Kidney (tissue), 14 donors: ENCODE measurements around the gene PMPCA. TPM values are rescaled to one million over a fixed set of nuclear protein-coding genes. Genes with fewer than 3 reads are reported as not detected.
A peak's percentile ranks its signal among the peaks of the same experiment; 100 is the strongest.

Experiments used
- DNase-seq, 5 donors: peaks; one replicate each; pipeline ENCODE4 v3.0.0-alpha.2; 2013 to 2020
- FAIRE-seq: peaks from 2 replicates; lab custom pipeline; 2012; peaks lifted over from hg19 to GRCh38; lab: Jason Lieb, UNC
- H3K27ac ChIP-seq, 2 donors: one replicate each; pipeline ENCODE4 v1.7.0; 2013; ENCODE audit warnings: low read depth in 2 of 2, low read length in 2 of 2, inconsistent platforms in 1 of 2
- H3K27me3 ChIP-seq: one replicate; pipeline ENCODE4 v1.7.1; 2013; ENCODE audit warnings: low read length, inconsistent platforms; ENCODE audit not compliant: control insufficient read depth, insufficient read depth
- H3K36me3 ChIP-seq, 3 donors: one replicate each; pipeline versions ENCODE4 v1.7.0 to v1.7.1; 2013; ENCODE audit warnings: low read length in 3 of 3, control low read depth in 1 of 3, inconsistent platforms in 1 of 3; ENCODE audit not compliant: insufficient read depth in 3 of 3, control insufficient read depth in 2 of 3
- H3K4me1 ChIP-seq, 3 donors: one replicate each; pipeline versions ENCODE4 v1.7.0 to v1.7.1; 2013; ENCODE audit warnings: low read length in 3 of 3, inconsistent platforms in 1 of 3, low read depth in 1 of 3; ENCODE audit not compliant: control insufficient read depth in 2 of 3, insufficient read depth in 2 of 3
- H3K4me3 ChIP-seq, 3 donors: one replicate each; pipeline versions ENCODE4 v1.7.0 to v1.8.1; 2013; ENCODE audit warnings: low read length in 3 of 3, control low read depth in 1 of 3, inconsistent platforms in 1 of 3
- H3K9ac ChIP-seq, 3 donors: one replicate each; pipeline versions ENCODE4 v1.7.0 to v1.7.1; 2013; ENCODE audit warnings: low read length in 3 of 3, control low read depth in 1 of 3, inconsistent platforms in 1 of 3
- H3K9me3 ChIP-seq, 3 donors: one replicate each; pipeline versions ENCODE4 v1.7.0 to v1.7.1; 2013; ENCODE audit warnings: low read length in 3 of 3, control low read depth in 1 of 3, inconsistent platforms in 1 of 3; ENCODE audit not compliant: control insufficient read depth in 2 of 3, insufficient read depth in 1 of 3
- CTCF ChIP-seq: IDR thresholded peaks from 3 replicates; pipeline ENCODE4 v1.5.1; 2012; ENCODE audit warnings: mild to moderate bottlenecking, moderate library complexity, borderline replicate concordance; ENCODE audit not compliant: insufficient read depth; ENCODE audit errors: extremely low read depth
- intact Hi-C: fragments of 100-400 bp; cut with DNase I; formaldehyde crosslinking; loops from one replicate; pipeline ENCODE4 v1.11.1; 2022
- polyA plus RNA-seq: library from polyadenylated mRNA; stranded (reverse); fragments of 350-450 nt; fragmentation: Illumina TruSeq; extraction: RNeasy Lipid Tissue Mini Kit (QIAGEN cat#74804); gene quantifications from one replicate; pipeline ENCODE4 v1.2.3, GENCODE V29; 2014; ENCODE audit warnings: low read depth, low replicate concordance; ENCODE audit not compliant: insufficient read depth
- total RNA-seq: library from RNA; stranded (reverse); fragmentation: NEBNext Ultra II Directional; extraction: Animal tissue kit (Norgen Biotek cat#: 25700); gene quantifications from one replicate; pipeline ENCODE4 v1.2.1, GENCODE V29; 2021
- donor health status: control.
- donor health status: control.
- donor health status: control.
- donor health status: control.
- donor health status: control.
- donor health status: DM: yes; HTN: yes; CAD: no.
- donor health status: Normal renal cell carcinoma (clear cell type).

The PMPCA gene
- total and polyA plus RNA-seq, 2 donors from 2014 or later = 45.6 to 50.1 TPM

DNA sequence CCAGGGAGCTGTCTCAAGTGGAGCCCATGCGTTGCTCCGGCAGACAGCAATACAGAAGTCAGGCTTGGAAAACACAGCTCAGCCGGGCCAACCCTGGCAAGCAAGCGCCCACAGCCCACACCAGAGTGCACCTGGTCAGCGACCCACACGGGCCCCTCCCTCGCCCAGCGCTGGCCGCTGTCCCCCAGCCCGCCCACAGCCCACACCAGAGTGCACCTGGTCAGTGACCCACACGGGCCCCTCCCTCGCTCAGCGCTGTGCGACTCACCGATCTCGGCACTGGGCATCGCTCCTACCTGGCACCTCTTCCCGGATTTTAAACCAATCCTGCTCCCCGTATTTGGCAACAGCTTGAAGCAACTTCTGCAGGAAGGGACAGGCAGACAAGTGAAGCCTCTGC, 23.2 kb upstream of the PMPCA start:
- no peaks in the 10 kb centered on the region for H3K4me1 ChIP-seq
- H3K36me3 ChIP-seq = peaks cover 0 to 27% (median 18%) of the 10 kb centered on the region in 3 donors
- H3K9ac ChIP-seq = no peak overlapping the region
- no peaks in the 10 kb centered on the region for H3K27me3 ChIP-seq
- intact Hi-C loops = no loop called here
- FAIRE-seq (no peak), DNase-seq (peak in 1 of 5 donors; percentile 49)
- no peak for TF ChIP-seq CTCF
- H3K27ac ChIP-seq = no peak overlapping the region
- H3K9me3 ChIP-seq = no peaks in the 10 kb centered on the region
- no peak overlapping the region for H3K4me3 ChIP-seq

DNA sequence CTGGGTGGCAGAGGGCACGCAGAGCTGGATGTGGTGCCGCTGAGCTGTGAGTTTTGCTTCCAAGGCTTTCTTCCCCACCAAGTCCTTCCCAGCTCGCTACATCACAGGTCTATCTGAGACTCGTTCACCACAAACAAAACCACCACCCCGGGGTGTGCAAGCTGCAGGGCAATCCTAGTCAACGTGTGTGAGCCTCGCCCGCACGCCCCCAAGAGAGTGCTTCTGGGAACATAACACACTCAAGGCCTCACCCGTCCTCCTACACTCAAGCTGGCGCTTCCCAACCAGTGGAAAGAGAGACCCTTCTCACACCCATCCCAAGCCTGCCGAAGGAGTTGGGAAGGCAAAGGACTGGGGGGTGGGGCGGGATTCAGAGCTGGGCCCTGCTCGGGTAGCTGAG, 21.1 kb upstream of the PMPCA start:
- no peak for TF ChIP-seq CTCF
- Histone ChIP-seq H3K9ac (no peak overlapping the region), H3K27me3 (no peaks in the 10 kb centered on the region), H3K27ac (no peak overlapping the region), H3K4me1 (no peaks in the 10 kb centered on the region), H3K9me3 (no peaks in the 10 kb centered on the region), H3K36me3 (peaks cover 0 to 32% (median 21%) of the 10 kb centered on the region in 3 donors), H3K4me3 (no peak overlapping the region)
- no peak for FAIRE-seq
- intact Hi-C loops = no loop called here
- DNase-seq = no peak

GRCh38 chr9:136391737-136392537, 18.5 kb upstream of the PMPCA start:
- FAIRE-seq = no peak
- no peak for TF ChIP-seq CTCF

More at GRCh38 chr9:136391737-136392537, 18.5 kb upstream of the PMPCA start:
- H3K27ac ChIP-seq = no peak overlapping the region
- no peaks in the 10 kb centered on the region for H3K9me3 ChIP-seq
- no peak overlapping the region for H3K9ac ChIP-seq
- H3K36me3 ChIP-seq = peaks cover 0 to 55% (median 30%) of the 10 kb centered on the region in 3 donors
- peak in 1 of 5 donors; percentile 53 for DNase-seq
- H3K4me1 ChIP-seq = no peaks in the 10 kb centered on the region
- intact Hi-C loops = no loop called here
- H3K27me3 ChIP-seq = no peaks in the 10 kb centered on the region
- no peak overlapping the region for H3K4me3 ChIP-seq
